Keratinocyte (primary cell): ENCODE data around the gene KLHL29.

Experiments used
- EZH2 ChIP-seq: IDR thresholded peaks from one replicate; pipeline ENCODE4 v1.6.1; 2012; ENCODE audit warnings: inconsistent platforms, mild to moderate bottlenecking, low read length, moderate library complexity
- TF ChIP-seq, protein P1 (sequence below), 3 experiments: IDR thresholded peaks in 1 of 3; conservative IDR thresholded peaks in 1 of 3; optimal IDR thresholded peaks in 1 of 3; 2 replicates in 2 of 3; 3 replicates in 1 of 3; pipeline versions ENCODE3 to v1.5.1; 2011; ENCODE audit warnings: low read length in 3 of 3, mild to moderate bottlenecking in 3 of 3, moderate library complexity in 2 of 3, control low read depth in 1 of 3, inconsistent platforms in 1 of 3; ENCODE audit not compliant: insufficient read depth in 2 of 3; ENCODE audit errors: extremely low read depth in 1 of 3

DNA sequence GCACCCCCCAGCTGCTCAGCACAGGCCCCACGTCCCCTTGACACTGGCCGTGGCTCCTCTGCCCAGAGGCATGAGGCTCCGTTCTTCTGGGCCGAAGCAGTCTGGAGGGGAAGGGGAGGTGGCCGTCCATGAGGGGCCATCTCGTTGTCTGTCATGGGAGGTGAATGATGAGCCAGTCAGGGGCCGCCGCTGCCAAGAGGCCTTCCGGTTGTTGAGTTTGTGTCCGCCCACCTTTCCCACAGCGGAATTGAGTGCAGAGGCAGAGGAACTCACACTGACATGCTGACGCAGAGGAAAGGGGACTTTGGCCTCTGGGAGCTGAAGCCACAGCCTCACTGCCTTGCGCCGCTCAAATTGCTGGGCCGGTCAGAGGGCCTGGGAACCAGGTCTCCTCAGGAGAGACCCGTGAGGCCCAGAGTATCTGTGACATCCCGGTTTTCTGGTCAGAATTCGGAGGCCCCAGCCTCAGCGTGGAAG, 273.5 kb downstream of the KLHL29 start:
- TF ChIP-seq, protein P1, sequence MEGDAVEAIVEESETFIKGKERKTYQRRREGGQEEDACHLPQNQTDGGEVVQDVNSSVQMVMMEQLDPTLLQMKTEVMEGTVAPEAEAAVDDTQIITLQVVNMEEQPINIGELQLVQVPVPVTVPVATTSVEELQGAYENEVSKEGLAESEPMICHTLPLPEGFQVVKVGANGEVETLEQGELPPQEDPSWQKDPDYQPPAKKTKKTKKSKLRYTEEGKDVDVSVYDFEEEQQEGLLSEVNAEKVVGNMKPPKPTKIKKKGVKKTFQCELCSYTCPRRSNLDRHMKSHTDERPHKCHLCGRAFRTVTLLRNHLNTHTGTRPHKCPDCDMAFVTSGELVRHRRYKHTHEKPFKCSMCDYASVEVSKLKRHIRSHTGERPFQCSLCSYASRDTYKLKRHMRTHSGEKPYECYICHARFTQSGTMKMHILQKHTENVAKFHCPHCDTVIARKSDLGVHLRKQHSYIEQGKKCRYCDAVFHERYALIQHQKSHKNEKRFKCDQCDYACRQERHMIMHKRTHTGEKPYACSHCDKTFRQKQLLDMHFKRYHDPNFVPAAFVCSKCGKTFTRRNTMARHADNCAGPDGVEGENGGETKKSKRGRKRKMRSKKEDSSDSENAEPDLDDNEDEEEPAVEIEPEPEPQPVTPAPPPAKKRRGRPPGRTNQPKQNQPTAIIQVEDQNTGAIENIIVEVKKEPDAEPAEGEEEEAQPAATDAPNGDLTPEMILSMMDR (optimal IDR thresholded peaks at IDR 0.05 in 1 of 3, IDR thresholded peaks at IDR 0.05 in 1 of 3, conservative IDR thresholded peaks at IDR 0.05 in 1 of 3; ENCODE audit: extremely low read depth in 1 of 3, insufficient read depth in 2 of 3, low read length in 3 of 3) = no peak
- TF ChIP-seq EZH2 = no peak
